Amniotic stem cell (primary cell): ENCODE measurements around the gene FKBP6.
"Not testable (repeated sequence)": the region's sequence is repeated elsewhere in the genome, so short reads cannot be mapped to it uniquely, and the experiment has no call there.

ENCODE experiments used
- DNase-seq: peaks from one replicate; lab custom pipeline; 2025; lab: John Stamatoyannopoulos, UW

Gene FKBP6

DNA sequence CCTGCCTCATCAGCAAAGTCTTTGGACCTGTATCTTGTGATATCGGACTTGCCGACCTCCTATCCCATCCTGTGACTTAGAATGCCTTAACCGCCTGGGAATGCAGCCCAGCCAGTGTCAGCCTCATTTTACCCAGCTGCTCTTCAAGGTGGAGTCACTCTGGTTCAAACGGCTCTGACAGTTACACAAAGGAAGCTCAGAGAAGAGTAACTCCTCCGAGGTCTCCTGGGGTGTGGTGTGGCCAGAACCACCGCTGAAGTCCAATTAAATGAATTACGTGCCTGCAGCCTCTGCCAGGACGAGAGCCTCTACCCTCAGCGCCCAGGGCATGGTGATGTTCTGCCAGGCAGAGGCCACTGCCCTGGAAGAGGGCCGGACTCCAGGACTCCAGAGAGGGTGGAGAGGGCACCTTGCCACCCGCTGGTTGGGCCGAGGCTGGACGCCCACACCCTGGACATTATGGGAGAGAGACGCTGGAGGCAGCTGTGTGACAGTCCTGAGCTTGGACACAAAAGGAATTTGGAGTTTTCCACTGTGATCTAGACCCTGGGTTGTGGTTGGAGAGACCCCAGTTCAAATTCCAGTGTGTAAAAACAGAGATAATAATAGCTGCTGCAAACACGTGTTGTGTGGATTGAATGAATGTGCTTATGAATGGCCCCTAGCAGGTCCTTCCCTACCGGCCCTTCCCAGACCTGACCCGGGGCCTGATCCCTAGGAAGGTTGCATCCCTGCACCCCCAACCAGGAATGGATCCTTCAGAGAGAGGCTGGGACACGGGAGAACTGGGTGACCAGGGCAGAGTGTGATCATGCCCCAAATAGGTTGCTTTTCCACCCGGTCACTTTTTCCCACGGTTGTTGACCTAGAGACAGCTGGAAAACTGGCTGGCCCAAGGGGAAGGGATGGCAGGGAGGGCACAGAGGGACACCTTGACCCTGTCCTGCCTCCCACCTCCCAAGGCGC is 67.9 kb downstream of the FKBP6 start:
- DNase-seq = no peak

DNA sequence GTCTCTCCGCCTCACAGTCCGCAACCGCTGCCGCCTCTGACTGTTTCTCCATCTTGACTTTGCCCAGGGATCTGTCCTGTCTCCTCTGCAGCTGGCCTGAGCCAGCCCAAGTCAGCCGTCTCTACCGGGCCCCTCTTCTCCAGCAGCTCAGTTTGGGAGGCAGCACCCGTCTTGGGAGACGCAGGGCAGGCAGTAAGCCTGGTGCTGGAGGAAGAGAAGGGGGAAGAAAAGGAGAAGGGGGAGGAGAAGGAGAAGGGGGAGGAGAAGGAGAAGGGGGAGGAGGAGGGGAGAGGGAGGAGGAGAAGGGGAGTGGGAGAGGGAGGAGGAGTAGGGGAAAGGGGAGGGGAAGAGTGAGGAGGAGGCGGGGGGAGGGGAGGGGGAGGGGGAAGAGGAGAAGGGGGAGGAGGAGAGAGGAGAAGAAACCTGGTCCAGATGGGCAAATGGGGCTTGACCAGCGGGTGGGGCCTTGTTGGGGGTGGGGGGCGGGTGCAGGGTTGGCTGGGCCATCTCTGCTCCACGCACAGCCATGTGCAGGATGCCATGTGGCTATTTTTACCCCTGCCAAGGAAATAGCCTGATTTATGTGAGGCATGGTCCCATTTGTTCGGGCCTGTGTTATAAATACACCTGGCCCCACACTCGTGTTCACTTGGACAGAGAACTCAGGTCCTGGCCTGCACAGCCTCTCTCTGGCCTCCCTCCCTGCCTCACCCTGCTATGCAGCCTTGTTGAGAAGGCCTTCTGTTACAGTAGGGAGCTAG is 69.7 kb downstream of the FKBP6 start:
- DNase-seq = no peak

DNA sequence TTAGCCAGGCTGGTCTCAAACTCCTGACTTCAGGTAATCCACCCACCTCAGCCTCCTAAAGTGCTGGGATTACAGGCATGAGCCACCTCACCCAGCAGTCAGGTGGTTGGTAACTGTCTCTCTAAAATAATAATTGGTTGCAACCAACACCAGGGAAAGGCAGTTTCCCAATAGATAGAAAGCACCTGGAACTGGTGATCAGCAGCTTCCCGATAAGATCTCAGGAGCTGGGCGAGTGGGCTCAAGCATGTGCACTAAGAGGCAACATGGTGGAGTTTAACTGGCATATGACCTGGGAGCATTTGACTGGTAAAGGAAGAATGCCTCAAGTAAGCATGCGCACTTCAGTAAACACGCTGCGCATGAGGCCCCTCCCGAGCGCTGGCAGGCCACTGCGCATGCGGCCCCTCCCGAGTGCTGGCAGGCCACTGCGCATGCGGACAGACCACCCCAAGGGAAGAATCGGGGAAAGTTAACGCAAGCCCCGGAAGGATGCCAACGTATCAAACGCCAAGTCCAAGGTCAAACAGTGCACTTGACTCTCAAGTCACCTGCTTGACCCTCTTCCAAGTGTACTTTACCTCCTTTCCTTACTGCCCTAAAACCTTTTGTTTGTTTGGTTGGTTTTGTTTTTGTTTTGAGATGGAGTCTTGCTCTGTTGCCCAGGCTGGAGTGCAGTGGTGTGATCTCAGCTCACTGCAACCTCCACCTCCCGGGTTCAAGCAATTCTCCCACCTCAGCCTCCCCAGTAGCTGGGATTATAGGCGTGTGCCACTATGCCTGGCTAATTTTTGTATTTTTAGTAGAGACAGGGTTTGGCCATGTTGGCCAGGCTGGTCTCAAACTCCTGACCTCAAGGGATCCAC is 71.5 kb downstream of the FKBP6 start:
- peak; percentile 53 for DNase-seq

DNA sequence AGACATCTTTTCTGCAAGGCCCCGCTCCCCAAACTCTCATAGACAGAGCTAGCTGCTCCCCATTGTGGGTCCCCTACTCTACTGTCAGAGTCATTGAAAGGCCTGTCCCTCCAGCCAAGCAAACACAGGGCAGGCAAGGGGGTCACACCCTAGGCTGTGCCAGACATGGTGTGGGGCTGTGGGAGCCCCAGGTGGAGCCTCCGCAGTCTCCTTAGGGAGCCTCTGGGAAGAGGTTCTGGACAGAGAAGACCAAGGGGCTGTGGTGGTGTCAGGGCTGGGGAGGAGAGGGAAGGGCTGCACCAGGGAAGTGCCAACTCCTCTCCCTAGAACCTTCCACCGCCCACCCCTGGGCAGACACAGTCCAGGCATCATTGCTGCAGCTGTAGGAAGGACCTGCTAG is 76.9 kb downstream of the FKBP6 start:
- not testable (repeated sequence) for DNase-seq
